HG02840 (cell line): ENCODE data around the gene HK3.

ENCODE experiments used
- ATAC-seq: cut with Tn5 transposase; IDR thresholded peaks from one replicate; pipeline ENCODE4 v1.9.1; 2021; ENCODE audit warnings: mild to moderate bottlenecking, moderate library complexity, moderate number of reproducible peaks; ENCODE audit not compliant: unreplicated experiment, low FRiP score

HK3 gene

DNA sequence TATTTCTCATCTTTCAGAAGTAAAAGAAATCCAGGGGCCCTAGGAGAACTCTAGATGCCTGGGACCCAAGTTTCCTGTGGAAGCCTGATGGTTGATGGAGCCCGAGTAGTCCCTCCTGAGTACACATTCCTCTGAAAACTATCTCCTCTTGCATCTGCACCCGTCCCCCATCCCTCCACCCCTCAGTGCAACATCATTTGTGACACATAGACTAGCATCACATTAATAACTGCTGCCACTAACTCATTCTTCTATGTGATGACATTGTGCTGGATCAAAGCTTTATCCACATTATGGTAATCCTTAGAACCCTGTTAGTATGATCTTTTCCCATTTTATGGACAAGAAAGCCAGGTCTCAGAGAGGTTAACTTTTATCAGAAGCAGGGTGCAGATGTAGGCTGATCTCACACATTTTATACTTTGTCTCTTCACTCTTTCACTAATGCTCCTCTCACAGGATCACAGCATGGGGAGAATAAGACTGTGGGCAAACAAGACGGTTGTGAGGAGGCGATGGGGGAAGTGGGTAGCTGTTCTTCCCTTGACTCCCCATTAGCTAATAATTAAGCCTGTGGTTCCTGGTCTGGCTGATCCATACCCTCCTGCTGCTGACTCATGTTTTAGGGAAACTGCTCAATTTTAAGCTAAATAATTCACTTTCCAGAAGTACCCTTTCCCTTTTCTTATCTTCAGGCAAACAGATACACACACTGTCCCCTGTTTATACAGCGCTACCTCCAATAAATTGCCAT is 3.9 kb upstream of the HK3 start:
- no peak for ATAC-seq

DNA sequence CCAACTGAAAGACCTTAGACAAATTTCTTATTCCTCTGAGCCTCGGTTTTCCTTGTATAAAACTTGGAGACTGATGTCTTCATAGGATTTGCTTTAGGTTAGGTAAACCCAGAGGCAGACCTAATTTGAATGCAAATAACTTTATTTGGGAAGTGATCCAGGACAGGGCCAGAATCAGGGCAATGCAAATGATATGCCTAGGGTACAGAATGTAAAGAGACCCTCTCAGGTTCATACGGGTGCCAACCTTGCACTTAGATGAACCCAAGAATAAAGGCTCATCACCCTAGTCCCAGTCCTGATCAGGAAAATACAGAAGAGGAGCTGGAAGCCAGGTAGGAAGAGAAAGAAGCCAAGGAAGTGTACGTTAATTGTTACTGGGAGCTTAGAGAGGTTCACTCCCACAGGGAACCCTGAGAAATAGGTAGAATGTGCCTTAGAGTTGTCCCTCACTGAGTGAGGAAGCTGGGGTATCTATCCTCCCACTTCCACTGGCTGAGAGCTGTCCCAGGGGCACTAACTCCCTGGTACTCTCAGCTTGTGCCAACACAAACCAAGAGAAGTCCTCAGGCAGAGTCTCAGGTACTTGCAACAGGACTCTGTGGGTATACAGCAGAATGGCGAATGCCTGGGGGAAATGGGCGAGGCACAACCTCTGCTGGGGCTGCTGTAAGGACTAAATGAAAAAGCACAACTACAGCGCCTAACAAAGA is 3.1 kb upstream of the HK3 start:
- no peak for ATAC-seq

DNA sequence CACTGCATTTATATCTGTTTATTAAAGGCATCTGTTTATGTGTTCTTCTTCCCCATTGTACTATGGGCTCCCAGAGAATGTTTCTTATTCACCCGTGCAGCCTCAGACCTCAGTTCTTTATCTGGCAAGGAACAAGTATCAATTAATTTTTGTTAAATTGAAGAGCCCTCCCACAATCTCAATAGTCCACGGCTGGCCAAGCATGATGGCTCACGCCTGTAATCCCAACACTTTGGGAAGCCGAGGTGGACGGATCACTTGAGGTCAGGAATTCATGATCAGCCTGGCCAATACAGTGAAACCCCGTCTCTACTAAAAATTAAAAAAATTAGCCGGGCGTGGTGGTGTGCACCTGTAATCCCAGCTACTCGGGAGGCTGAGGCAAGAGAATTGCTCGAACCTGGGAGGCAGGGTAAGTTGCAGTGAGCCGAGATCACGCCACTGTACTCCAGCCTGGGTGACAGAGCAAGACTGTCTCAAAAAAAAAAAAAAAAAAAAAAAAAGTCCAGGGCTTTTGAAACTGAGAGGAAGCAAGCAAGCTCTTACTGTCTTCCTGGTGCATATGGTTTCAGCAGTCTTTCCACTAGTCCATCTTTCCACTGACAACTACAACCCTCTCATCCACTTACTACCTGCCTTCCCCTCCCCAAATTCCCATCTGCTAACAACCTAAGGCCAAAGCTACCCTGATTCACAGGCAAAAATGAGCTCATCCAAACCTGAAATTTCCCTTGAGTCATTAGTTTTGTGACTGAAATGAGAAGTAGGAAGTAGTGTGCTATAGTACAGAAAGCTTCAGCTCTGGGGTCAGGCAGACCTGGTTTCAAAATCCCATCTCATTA is 2.3 kb upstream of the HK3 start:
- no peak for ATAC-seq

DNA sequence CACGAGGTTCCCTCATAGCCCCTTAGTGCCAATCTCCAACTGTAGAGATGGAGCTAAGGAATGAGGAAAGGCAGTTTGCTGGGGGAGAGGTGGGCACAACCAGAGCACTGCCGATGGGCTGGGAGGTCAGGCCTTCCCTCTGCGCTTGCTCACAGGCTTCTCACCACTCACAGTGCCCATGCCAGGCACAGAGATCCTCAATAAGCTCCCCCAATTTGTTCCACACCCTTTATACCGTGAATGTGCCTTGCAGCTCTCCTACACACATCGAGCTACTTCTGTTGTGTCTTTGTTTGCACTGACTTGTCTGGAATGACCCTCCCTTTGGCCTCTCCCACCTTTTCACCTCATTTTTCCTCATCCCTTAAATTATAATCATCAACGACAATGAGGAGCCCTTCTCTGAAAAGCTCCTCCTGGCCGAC is 1.6 kb upstream of the HK3 start:
- ATAC-seq: no peak

DNA sequence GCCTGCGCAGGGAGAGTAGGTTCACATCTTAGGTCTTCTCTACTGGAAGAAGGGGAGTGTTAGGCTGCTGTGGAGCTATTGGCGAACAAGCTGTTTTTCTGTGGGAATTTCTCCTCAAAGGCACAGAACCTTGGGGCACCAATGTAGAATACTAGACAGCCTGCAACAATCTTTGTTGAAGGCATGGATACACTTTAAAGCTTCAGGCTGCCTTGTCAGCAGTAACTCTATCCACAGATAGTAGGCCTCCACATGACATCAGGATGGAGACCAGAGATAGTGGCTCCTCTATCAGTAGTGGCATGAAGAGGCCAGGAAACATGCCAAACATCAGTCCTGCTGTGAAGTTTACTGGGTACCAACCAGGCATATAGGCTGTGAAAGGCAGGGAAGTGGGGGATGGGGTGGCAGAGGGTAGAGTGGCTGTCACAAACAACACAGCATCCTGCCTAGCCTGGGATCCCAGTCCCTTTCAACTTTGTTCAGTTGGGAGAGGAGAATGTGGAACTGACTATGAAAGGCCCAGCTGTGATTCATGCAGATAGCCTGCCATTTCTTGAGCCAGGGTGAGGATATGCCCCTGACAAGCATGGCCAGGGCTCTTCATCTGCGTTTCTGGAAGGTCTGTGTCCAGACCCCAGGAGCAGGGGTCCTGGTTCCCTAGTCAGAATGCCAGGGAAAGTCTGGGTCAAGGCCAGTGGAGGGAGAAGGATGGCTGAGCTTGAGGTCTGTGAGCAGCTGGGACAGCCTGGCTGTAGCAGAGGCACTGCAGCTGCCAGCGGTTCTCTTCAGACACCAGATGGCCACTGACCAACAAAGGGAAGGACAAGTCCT is 1.0 kb upstream of the HK3 start:
- no peak for ATAC-seq

DNA sequence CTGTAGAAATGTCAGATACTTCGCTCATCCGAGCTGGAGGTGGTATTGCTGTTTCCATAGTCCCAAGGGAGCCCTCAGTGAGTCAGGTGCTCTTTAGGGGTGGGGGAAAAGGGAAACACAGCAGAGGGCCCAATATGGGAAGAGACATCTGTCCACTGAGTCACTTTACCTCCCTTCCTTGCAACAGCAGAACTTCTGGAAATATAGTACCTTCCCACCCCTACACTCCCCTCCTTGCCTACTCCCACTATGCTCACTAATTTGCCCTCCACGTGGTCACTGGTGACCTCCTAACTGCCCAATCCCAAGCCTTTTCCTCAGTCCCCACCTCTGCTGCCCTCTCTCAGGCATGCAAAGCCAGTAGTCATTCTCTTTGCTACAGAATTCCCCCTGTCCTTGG is 1.9 kb downstream of the HK3 start:
- ATAC-seq: no peak

DNA sequence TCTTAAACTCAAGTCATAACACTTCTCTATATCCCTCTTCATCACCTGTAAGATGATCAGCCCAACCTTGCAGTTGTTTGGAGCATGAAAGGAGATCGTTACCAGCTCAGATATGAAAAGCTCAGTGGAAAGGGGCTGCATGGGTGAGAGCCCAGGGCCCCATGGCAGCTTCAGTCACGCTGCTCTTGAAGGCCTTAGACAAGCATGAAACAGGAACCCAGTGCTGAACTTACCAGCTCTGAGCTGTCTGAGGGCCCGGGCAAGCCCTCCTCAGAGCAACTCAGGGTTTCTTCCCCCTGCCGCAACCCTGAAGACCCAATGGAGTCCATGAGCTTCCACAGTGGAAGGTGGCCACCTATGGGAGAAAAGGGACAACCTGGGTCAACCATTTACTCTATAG is 3.3 kb downstream of the HK3 start:
- ATAC-seq: no peak

DNA sequence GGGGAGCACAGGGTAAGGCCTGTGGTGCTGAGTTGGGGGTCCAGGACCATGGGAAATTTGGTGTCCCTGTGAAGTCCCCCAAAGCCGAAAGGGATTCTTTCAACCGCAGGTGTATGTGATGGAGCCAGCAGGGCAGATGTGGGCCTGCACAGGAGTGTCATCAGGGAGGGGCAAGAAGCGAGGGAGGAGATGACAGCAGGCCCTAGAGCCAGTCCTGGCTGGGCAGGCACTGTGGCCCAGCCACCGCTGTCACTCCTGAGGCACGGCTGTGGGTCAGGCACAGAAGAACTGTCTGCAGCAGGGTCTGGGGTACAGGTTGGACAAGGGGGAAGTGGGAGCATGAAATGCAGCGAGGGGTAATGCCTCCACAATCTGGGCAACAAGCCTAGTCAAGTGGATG is 4.8 kb downstream of the HK3 start:
- ATAC-seq: no peak

DNA sequence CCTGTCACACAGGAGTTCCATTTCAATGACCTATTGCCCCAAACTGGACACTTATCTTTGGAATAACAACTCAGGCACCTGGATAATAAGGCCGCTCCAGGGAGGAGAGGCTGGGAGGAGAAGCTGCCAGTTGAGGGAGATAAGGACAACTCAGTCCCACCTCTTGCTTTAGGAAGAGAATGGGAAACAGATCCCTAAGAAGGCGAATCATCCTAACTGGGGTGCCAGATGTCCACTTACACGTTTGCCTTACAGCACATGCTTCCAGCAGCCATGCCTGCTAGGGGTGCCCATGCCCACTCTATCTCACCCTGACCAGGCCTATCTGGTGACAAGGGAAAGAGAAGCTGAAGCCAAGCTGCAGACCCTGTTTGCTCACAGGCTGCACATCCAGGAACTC is 6.5 kb downstream of the HK3 start:
- ATAC-seq: no peak

DNA sequence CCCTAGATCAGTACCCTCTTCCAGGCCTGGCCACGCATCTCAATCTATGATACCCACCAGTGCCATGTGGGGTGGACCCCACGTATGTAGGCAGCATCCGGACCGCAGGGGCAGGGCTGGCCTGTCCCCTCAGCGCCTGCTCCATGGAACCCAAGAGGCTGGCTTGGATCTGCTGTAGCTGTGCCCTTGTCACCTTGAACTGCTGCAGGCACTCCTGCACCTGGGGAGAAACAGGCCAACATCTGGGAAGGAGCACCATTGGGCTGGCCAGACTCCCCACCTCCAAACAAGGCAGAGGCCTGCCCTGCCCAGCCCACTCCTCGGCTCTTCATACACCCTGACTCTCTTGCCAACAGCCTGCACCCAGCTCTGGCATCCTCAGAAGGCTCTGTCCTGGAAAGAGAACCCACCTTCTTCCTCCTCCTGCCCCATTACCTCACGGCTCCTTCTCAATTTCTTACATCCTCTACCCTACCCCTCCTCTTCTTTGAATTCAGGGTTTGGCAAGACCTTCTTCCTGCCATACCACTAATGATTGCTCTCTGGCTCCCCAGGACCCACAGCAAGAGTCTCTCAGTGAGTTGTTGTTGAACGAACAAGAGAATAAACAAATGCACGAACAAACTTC is 7.7 kb downstream of the HK3 start:
- ATAC-seq: no peak

DNA sequence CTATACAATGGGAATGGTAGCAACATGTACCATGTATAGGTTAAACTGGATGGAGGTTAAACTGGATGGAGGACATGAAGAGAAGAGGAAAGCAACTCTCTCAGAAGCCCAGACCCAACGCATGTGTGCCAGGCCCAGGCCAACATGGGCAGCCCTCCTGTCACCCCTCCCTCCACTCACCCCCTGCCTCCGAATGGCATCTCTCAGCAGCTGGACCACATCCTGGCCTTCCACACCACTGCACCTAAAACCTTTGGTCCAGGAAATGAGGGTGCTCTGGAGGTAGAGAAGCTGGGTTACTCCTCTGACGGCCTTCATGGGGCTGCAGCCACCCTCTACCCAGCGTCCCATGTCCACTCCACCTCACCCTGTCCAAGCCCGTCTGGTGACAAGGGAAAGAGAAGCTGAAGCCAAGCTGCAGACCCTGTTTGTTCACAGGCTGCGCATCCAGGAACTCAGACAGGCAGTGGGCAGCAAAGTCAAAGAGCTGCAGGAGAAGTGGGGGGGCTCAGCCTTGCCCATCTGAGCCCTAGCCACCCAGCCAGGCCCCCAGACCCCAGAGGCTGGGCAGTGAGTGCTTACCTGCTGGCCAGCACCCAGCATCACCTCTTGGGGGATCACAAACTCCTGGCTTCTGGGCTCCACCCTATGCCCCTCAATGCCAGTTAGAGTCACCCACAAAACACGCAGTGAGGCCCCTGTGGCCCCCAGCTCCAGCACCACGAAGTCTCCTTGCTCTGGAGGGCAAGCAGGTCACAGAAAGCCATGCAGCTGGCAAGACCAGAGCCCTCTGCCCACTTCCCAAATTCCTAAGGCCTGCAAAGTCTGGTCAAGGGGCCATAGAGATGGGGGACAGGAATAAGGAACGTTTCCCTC is 8.5 kb downstream of the HK3 start:
- ATAC-seq: no peak

DNA sequence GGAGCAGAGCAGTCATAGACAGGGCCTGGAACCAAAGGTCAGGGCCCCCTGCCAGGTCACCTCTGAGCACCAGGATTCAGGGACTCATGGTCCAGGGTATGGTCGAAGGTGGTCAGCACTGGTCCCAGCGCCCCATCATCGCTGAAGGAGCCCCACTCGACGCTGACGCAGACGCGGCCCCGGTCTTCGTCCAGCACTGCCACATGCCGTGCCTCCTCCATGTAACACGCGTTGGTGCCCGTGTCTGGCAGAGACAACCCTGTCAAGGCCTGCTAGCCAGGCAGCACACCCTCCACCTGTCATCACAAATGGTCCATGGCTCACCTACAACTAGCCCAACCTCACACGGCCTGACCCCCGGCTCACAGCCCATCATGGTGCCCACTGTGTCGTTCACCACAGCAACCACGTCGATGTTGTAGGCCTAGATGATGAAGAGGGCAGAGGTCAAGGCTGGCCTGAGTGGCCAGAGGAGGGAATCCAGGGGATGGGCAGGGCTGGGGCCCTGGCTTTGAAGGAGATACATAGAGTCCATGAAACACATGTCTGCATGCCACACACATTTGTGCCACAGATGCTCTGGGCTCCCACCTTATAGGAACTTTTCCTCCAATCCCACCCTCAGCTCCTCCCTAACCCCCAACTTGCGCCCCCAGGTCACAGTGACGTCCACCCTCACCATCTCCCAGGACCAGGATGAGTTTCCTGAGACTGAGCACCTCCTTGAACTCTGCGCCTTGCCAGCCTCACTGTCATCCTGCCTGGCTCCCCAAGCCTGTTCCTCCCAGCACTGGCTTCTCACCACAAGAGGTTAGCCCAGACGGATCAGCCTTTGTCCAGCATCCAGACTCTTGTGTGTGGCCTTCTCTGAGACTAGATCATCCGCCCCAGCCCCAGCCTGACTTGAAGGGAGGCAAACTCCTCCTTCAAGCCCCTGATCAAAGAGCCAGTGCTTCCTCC is 9.5 kb downstream of the HK3 start:
- no peak for ATAC-seq

DNA sequence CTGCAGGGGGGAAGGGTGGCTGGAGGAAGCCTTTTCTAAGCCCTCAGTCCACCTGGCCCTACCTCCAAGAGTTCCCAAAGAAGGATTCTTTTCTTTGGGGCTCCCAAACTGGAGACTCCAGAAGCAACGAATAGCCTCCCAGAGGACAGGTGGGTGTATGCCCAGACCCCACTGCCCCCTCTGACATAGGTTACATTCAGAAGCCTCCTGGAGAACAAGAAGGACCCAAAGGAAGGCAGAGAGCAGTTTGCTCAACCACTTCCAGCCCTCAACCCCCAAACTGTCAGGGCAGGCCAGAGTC is 10.3 kb downstream of the HK3 start:
- ATAC-seq: no peak

DNA sequence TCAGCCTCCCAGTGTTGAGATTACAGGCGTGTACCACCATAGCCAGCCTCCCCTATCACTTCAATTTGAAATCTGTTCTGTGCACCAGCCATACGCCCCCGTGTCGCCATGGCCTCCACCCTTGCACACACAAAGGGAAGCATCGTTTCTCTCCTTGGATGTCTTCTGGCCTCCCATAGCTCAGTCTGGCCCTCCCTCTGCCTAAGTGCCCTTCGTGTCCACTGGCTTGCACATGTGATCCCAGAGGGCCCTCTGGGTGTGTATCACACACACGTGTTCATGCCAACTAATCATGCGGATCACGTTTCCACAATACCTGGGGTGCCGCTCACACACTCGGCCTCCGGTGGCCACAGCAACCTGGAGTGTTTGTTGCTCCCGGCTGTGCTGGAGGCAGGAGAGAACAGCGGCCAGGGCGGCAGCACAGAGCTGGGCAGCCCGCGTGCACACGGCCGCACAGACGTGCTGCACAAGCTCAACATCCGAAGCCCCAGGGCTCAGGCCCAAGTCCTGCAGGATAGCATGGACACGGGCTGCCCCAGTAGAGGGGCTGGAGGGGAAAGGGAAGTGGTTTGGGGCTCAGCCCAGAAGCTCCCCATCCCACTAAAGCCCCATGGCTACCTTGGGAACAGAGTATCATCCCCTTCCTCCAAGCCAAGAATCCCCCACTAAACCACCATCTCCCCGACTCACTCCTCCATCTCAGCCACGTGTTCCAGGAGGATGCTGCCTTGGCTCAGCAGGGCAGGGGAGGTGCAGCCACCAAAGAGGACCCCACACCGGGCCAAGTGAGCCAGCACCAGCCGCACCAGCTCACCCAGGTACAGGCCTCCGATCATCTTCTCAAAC is 10.9 kb downstream of the HK3 start:
- no peak for ATAC-seq

DNA sequence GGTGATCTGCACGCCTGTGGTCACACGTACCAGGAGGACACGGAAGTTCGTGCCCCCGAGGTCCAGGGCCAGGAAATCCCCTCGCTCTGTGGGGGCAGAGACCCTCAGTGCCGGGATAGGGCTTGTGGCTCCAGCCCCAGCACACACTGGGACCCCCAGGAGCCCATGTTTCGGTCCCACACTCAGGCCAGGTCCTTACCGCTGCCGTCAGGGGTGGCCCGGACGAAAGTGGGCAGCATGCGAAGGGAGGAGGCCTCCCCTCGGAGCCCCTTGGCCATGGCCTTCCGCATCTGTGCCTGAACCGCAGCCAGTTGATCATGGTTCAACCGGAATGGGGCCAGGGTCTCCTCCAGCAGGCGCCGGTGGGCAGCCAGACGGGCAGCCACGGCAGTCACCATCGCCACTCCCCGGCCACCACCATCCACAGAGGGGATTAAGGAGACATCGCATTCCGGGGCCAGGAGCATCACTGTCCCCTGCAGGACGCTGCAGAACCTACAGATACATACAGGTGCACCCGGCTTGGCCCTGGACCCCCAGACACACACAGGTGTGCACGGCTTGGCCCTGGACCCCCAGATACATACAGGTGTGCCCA is 11.8 kb downstream of the HK3 start:
- ATAC-seq: no peak

DNA sequence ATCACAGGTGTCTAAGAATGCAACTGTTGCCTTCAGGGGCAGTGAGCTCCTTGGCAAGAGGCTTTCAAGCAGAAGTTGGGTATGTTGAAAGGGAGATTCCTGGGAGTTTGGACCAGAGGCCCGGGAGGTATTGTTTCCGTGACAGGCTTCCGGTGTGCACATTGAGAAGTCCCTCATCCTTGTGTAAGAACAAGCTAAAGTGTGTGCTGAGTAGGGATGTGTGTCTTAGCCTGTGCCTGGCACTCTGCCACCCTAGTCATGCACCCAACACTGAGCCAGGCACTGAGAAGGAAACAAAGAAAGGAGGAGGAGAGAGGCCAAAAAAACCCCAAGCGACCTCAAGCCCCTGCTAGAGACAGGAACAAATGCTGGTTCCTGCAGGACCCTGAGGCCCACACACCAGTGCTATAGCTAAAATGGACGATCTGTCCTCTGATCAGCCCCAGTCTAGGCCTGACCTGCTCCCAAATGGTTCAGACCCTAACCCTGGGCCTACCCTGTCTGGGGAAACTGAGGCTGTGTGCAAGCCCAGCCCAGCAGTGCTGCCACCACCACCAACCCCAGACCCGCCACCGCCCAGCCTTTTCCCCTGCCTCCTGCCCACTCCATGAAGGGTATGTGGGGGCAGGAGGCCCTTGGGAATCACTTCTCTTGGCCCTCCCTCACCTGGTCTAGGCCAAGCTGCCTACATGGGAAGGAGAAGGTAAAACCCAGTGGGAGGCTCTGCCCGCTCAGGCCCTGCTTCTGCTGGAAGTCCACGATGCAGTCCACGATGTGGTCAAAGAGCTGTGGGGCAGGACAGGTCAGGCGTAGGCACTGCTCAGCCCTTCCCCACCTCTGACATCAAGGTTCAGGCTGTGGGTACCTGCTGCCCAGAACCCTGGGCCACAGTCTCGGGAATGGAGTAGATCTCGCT is 12.6 kb downstream of the HK3 start:
- ATAC-seq: no peak
